Fibroblast of lung (primary cell): ENCODE measurements around the gene GNL1. TPM values are rescaled to one million over a fixed set of nuclear protein-coding genes. Genes with fewer than 3 reads are reported as not detected.

Source experiments
- DNase-seq, 2 donors: peaks; one replicate each; pipeline versions ENCODE4 v3.0.0 to v3.0.0-alpha.2; 2010; ENCODE audit warnings: low read depth in 2 of 2
- H2AFZ ChIP-seq: 2 replicates; pipeline ENCODE4 v1.5.1; 2012; ENCODE audit warnings: low read length, control low read depth, inconsistent platforms
- H3K27ac ChIP-seq: 2 replicates; pipeline ENCODE4 v1.5.1; 2011; ENCODE audit warnings: low read length, control low read depth; ENCODE audit not compliant: insufficient read depth
- H3K27me3 ChIP-seq: 2 replicates; pipeline ENCODE4 v1.5.1; 2011; ENCODE audit warnings: mild to moderate bottlenecking, low read length; ENCODE audit not compliant: control insufficient read depth, insufficient read depth
- H3K36me3 ChIP-seq: 2 replicates; pipeline ENCODE4 v1.5.1; 2011; ENCODE audit warnings: low read length; ENCODE audit not compliant: control insufficient read depth, insufficient read depth
- H3K4me1 ChIP-seq: 2 replicates; pipeline ENCODE4 v1.5.1; 2011; ENCODE audit warnings: low read length; ENCODE audit not compliant: control insufficient read depth, insufficient read depth; ENCODE audit errors: extremely low read depth
- H3K4me2 ChIP-seq: 2 replicates; pipeline ENCODE4 v1.5.1; 2011; ENCODE audit warnings: low read length, control low read depth; ENCODE audit not compliant: insufficient read depth; ENCODE audit errors: extremely low read depth
- H3K4me3 ChIP-seq, 4 experiments: fragments of 200-600 bp in 1 of 4; sonication (generic) in 1 of 4; replicated peaks in 1 of 4; 2 replicates each; pipeline ENCODE4 v1.5.1; 2011 to 2016; ENCODE audit warnings: low read length in 4 of 4, low read depth in 3 of 4, mild to moderate bottlenecking in 3 of 4, control low read depth in 2 of 4, inconsistent platforms in 1 of 4, mixed read lengths in 1 of 4; ENCODE audit not compliant: insufficient read depth in 1 of 4; ENCODE audit errors: control extremely low read depth in 1 of 4
- H3K79me2 ChIP-seq: 2 replicates; pipeline ENCODE4 v1.5.1; 2012; ENCODE audit warnings: mild to moderate bottlenecking, low read length, inconsistent platforms; ENCODE audit not compliant: control insufficient read depth, insufficient read depth
- H3K9ac ChIP-seq: 2 replicates; pipeline ENCODE4 v1.5.1; 2011; ENCODE audit warnings: mild to moderate bottlenecking, low read length, control low read depth; ENCODE audit not compliant: insufficient read depth
- H3K9me3 ChIP-seq: 2 replicates; pipeline ENCODE4 v1.5.1; 2012; ENCODE audit warnings: low read depth, low read length; ENCODE audit not compliant: control insufficient read depth, insufficient read depth
- H4K20me1 ChIP-seq: 2 replicates; pipeline ENCODE4 v1.5.1; 2011; ENCODE audit warnings: low read length; ENCODE audit not compliant: control insufficient read depth, insufficient read depth; ENCODE audit errors: extremely low read depth
- EZH2 ChIP-seq: IDR thresholded peaks from 2 replicates; pipeline ENCODE4 v1.5.1; 2012; ENCODE audit warnings: low read length, control low read depth, mild to moderate bottlenecking; ENCODE audit errors: missing control alignments
- polyA plus RNA-seq, 2 donors: library from polyadenylated mRNA; depleted of rRNA in 1 of 2; stranded (reverse) in 1 of 2; unstranded in 1 of 2; fragments of >200 nt; gene quantifications; 2 replicates each; pipeline ENCODE4 v1.2.1, GENCODE V29; 2011 to 2012; ENCODE audit warnings: missing spikeins in 1 of 2
- total RNA-seq: library from RNA; depleted of rRNA; stranded (reverse); fragments of >200 nt; gene quantifications from 2 replicates; pipeline ENCODE4 v1.2.1, GENCODE V29; 2014
- TF ChIP-seq, protein P1 (sequence below), 2 donors: IDR thresholded peaks in 1 of 2; conservative IDR thresholded peaks in 1 of 2; 1 replicate in 1 of 2; 2 replicates in 1 of 2; pipeline ENCODE4 v1.5.1; 2011 to 2012; ENCODE audit warnings: low read length in 2 of 2, control low read depth in 1 of 2, inconsistent platforms in 1 of 2, low read depth in 1 of 2, mild to moderate bottlenecking in 1 of 2

GNL1 gene
- total and polyA plus RNA-seq, 2 donors (not counting 1 experiment from before 2014, with no cell fraction given): 33.4 to 67.0 TPM

DNA sequence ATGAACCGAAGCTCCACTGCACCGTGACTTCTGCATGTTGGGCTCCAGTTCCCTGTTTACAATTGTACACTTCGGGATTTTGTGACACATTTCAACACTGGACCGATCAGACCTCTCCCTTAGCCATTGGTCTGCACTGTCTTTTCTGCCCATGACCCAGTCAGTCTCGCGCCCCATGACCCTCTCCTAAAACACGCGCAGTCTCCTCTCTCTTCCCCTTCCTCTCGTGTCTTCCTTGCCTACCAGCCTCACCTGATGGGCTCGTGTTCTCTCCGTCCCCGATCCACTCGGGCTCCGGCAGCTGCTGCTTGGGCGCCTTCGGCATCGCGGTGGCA lies 14.4 kb upstream of the GNL1 start:
- Histone ChIP-seq H3K79me2 (peaks cover 38% of the 10 kb centered on the region), H3K4me1 (peaks cover 13% of the 10 kb centered on the region)

DNA sequence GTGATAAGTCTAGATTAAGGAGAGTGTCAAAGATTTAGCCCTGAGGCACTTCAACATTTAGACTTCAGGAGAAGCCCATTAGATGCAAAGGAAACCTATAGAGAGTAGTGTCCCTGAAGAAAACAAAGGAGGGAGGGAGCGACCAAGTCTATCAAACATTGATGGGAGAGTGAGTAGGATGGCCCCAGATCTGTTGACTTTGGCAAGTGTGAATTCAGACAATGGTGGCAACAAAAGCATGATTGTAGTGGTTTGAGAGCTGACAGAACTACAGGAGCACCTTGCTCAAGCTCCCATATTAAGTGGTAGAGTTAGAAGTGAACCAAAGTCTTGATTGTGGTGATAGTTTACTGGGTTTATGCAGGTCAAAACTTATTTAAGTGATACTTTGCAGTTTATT lies 14.0 kb upstream of the GNL1 start:
- no peaks in the 10 kb centered on the region for H4K20me1 ChIP-seq
- no peaks in the 10 kb centered on the region for H3K9me3 ChIP-seq
- no peaks in the 10 kb centered on the region for H3K27me3 ChIP-seq
- no peaks in the 10 kb centered on the region for H3K36me3 ChIP-seq
- peaks cover 34% of the 10 kb centered on the region for H3K79me2 ChIP-seq
- DNase-seq: no peak
- H2AFZ ChIP-seq: peak overlapping the region; percentile 97
- H3K4me2 ChIP-seq: peak overlapping the region; percentile 87
- peaks cover 13% of the 10 kb centered on the region for H3K4me1 ChIP-seq
- H3K9ac ChIP-seq: no peak overlapping the region
- peak overlapping the region; percentile 58 to 91 (median 88) for H3K4me3 ChIP-seq
- peak overlapping the region; percentile 68 for H3K27ac ChIP-seq
- TF ChIP-seq EZH2: no peak
- TF ChIP-seq, protein P1, sequence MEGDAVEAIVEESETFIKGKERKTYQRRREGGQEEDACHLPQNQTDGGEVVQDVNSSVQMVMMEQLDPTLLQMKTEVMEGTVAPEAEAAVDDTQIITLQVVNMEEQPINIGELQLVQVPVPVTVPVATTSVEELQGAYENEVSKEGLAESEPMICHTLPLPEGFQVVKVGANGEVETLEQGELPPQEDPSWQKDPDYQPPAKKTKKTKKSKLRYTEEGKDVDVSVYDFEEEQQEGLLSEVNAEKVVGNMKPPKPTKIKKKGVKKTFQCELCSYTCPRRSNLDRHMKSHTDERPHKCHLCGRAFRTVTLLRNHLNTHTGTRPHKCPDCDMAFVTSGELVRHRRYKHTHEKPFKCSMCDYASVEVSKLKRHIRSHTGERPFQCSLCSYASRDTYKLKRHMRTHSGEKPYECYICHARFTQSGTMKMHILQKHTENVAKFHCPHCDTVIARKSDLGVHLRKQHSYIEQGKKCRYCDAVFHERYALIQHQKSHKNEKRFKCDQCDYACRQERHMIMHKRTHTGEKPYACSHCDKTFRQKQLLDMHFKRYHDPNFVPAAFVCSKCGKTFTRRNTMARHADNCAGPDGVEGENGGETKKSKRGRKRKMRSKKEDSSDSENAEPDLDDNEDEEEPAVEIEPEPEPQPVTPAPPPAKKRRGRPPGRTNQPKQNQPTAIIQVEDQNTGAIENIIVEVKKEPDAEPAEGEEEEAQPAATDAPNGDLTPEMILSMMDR (conservative IDR thresholded peaks at IDR 0.05 in 1 of 2, IDR thresholded peaks at IDR 0.05 in 1 of 2; ENCODE audit: low read depth in 1 of 2, low read length in 2 of 2): no peak

More for the DNA sequence above, 14.4 kb upstream of the GNL1 start:
- Histone ChIP-seq H3K4me2 (peak overlapping the region; percentile 87), H3K27ac (peak overlapping the region; percentile 68), H2AFZ (peak overlapping the region; percentile 97), H3K9ac (peak overlapping the region; percentile 60), H3K9me3 (no peaks in the 10 kb centered on the region), H3K4me3 (peak overlapping the region; percentile 58 to 91 (median 88)), H3K27me3 (no peaks in the 10 kb centered on the region), H4K20me1 (no peaks in the 10 kb centered on the region), H3K36me3 (no peaks in the 10 kb centered on the region)
- DNase-seq: no peak
- TF ChIP-seq, protein P1 (conservative IDR thresholded peaks at IDR 0.05 in 1 of 2, IDR thresholded peaks at IDR 0.05 in 1 of 2; ENCODE audit: low read depth in 1 of 2, low read length in 2 of 2): no peak
- no peak for TF ChIP-seq EZH2

DNA sequence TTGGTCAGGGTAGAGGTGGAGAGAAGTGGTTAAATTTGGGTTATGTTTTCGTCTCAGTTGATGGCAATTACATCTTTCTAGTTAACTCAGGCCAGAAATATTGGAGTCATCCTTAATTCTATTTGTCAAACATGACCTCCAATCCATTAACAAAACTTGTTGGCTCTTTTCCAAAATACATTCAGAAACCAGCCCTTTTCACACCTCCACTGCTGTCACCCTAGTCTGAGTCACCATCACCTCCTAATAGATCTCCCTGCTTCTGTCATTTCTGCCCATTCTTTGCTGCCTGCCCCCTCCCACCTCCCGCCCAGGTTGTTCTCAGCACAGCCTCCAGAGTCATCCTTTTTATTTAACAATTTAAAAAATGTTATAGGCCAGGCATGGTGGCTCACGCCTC lies 12.0 kb upstream of the GNL1 start:
- no peaks in the 10 kb centered on the region for H3K27me3 ChIP-seq
- H3K36me3 ChIP-seq: no peaks in the 10 kb centered on the region
- no peak for DNase-seq
- H4K20me1 ChIP-seq: no peaks in the 10 kb centered on the region
- no peak overlapping the region for H3K4me2 ChIP-seq
- no peak overlapping the region for H3K9ac ChIP-seq
- no peak overlapping the region for H3K4me3 ChIP-seq
- no peak for TF ChIP-seq EZH2
- TF ChIP-seq, protein P1 (conservative IDR thresholded peaks at IDR 0.05 in 1 of 2, IDR thresholded peaks at IDR 0.05 in 1 of 2; ENCODE audit: low read depth in 1 of 2, low read length in 2 of 2): no peak
- H3K9me3 ChIP-seq: no peaks in the 10 kb centered on the region
- peaks cover 18% of the 10 kb centered on the region for H3K79me2 ChIP-seq
- H3K27ac ChIP-seq: no peak overlapping the region
- peaks cover 13% of the 10 kb centered on the region for H3K4me1 ChIP-seq
- no peak overlapping the region for H2AFZ ChIP-seq
